KBM-7 (cell line): ENCODE data around the gene TSPYL2.

Source experiments
- DNase-seq: peaks from one replicate; pipeline ENCODE4 v3.0.0-alpha.2; 2015
- in situ Hi-C: fragments of 300-500 bp; cut with MboI; formaldehyde crosslinking; loops from 2 replicates; pipeline ENCODE4 v1.14.3; 2020; ENCODE audit warnings: low sequenced_read_pairs, low pct_unique_long_range_greater_than_20kb, mixed read lengths

TSPYL2 gene

GRCh38 chrX:53081925-53082772, at the start of gene TSPYL2:
Gene TSPYL2 (plus strand): TSS chrX:53082367. CDS start chrX:53082499, 132 bp downstream.
- peak; percentile 99 for DNase-seq
- in situ Hi-C loops: no loop called here

GRCh38 chrX:53036149-53036548, 46.0 kb upstream of the TSPYL2 start:
- in situ Hi-C loops: no loop called here
- DNase-seq: no peak

- in situ Hi-C loops: no loop called here
- DNase-seq: no peak
Observed at GRCh38 chrX:53039236-53039635, 42.9 kb upstream of the TSPYL2 start.

- in situ Hi-C loops: no loop called here
- no peak for DNase-seq
Observed at GRCh38 chrX:53044995-53045394, 37.2 kb upstream of the TSPYL2 start.

- DNase-seq: peak; percentile 3
- in situ Hi-C loops: no loop called here
Observed at GRCh38 chrX:53047228-53047627, 34.9 kb upstream of the TSPYL2 start.

- in situ Hi-C loops: no loop called here
- DNase-seq: no peak
Observed at GRCh38 chrX:53048169-53049126, 33.7 kb upstream of the TSPYL2 start, which contains the start of gene GPR173. Gene GPR173 (plus strand): TSS chrX:53048789. CDS start chrX:53076622, 27,833 bp downstream.

- no peak for DNase-seq
- in situ Hi-C loops: no loop called here
Observed at GRCh38 chrX:53049127-53049517, 33.0 kb upstream of the TSPYL2 start.

- in situ Hi-C loops: no loop called here
- no peak for DNase-seq
Observed at GRCh38 chrX:53050841-53051240, 31.3 kb upstream of the TSPYL2 start.

GRCh38 chrX:53055244-53055849, 26.8 kb upstream of the TSPYL2 start:
- in situ Hi-C loops: no loop called here
- no peak for DNase-seq

GRCh38 chrX:53056292-53056691, 25.9 kb upstream of the TSPYL2 start:
- in situ Hi-C loops: no loop called here
- no peak for DNase-seq

GRCh38 chrX:53065104-53065503, 17.1 kb upstream of the TSPYL2 start:
- in situ Hi-C loops: no loop called here

GRCh38 chrX:53071064-53071463, 11.1 kb upstream of the TSPYL2 start:
- DNase-seq: no peak
- in situ Hi-C loops: no loop called here

More at GRCh38 chrX:53065104-53065503, 17.1 kb upstream of the TSPYL2 start:
- DNase-seq: no peak

GRCh38 chrX:53071604-53072417, 10.4 kb upstream of the TSPYL2 start:
- DNase-seq: peak; percentile 89
- in situ Hi-C loops: no loop called here

GRCh38 chrX:53072418-53073114, 9.6 kb upstream of the TSPYL2 start:
- peak; percentile 62 for DNase-seq
- in situ Hi-C loops: no loop called here

GRCh38 chrX:53073115-53073586, 9.0 kb upstream of the TSPYL2 start:
- in situ Hi-C loops: no loop called here

GRCh38 chrX:53075011-53075410, 7.2 kb upstream of the TSPYL2 start:
- peak; percentile 48 for DNase-seq
- in situ Hi-C loops: no loop called here

More at GRCh38 chrX:53073115-53073586, 9.0 kb upstream of the TSPYL2 start:
- DNase-seq: peak; percentile 52

GRCh38 chrX:53076671-53077070, 5.5 kb upstream of the TSPYL2 start:
- no peak for DNase-seq
- in situ Hi-C loops: no loop called here
